ENCODE results near the gene ARRB2.
"Not testable (repeated sequence)": the region's sequence is repeated elsewhere in the genome, so short reads cannot be mapped to it uniquely, and the experiment has no call there.

ARRB2 gene

DNA sequence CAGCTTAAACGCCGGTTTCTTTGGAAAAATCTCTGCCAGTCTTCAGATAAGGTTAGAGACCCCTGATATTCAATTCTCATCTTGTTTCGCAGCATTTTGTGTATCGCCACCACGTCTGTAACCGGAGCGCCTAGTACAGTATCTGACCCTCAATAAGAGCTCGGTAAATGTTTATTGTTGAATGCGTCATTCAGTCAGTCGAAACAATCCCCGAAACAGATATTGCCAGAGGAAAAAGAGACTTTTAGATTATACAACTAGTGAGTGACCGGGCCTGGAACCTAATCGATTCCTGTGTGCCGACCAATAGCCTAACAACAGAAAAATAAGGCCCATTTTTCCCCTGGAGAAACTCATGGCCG lies 7.1 kb upstream of the ARRB2 start:
- no peak for DNase-seq (ENCODE audit: low read depth)

DNA sequence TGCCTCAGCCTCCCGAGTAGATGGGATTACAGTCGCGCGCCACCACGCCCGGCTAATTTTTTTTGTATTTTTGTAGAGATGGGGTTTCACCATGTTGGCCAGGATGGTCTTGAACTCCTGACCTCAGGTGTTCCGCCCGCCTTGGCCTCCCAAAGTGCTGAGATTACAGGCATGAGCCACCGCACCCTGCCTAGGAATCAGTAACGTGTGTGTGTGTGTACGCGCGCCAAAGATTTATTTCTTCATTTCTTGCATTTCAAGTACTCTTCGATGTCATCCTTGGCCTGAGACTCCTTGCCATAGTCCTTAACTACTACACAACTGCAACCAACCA lies 5.9 kb upstream of the ARRB2 start:
- DNase-seq (ENCODE audit: low read depth) = not testable (repeated sequence)

DNA sequence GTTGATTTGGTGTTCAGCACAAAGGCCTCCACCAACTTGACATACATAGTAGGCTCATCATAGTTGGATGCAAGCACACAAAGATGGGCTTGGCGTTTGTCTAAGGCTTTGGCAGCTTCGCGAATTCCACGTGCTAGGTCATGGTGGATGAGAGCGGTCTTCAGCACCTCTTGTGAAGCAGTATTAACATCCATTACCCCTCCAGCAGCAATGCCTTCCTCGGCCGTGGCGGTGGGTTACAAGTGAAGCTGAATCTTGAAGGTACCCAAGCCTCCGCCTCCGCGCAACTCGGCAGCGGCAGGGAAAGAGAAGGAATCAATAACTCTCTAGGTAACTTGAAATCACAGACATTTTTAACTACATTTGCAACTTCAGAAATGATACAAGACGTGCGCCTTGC lies 5.4 kb upstream of the ARRB2 start:
- no peak for DNase-seq (ENCODE audit: low read depth)

DNA sequence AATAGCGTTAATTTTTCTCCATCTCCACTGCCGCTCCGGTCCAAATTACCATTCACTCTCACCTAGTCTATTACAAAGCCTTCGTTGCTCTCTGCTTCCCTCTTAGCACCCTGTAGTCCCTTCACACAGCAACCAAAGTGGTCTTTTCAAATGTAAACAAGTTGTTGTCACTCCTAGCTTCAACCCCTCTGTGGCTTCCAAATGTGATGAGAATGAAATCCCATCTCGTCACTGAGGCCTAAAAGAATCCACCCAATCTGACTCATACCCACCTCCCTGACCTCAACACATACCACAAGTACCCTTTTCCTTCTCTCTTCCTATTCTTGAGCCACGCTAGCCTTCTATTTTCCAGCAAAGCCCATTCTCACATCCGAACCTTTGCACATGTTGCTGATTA lies 4.3 kb upstream of the ARRB2 start:
- DNase-seq (ENCODE audit: low read depth) = no peak

DNA sequence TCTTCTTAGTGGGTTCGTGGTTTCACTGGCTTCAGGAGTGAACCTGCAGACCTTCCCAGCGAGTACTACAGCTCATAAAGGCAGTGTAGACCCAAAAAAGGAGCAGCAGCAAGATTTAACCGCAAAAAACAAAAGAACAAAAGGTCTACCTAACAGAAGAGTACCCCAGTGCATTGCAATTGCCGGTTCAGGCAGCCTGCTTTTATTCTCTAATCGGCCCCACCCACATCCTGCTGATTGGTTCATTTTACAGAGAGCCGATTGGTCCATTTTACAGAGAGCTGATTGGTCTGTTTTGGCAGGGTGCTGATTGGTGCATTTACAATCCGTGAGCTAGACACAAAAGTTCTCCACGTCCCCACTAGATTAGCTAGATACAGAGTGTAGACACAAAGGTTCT lies 2.0 kb upstream of the ARRB2 start:
- peak; percentile 37 for DNase-seq (ENCODE audit: low read depth)

DNA sequence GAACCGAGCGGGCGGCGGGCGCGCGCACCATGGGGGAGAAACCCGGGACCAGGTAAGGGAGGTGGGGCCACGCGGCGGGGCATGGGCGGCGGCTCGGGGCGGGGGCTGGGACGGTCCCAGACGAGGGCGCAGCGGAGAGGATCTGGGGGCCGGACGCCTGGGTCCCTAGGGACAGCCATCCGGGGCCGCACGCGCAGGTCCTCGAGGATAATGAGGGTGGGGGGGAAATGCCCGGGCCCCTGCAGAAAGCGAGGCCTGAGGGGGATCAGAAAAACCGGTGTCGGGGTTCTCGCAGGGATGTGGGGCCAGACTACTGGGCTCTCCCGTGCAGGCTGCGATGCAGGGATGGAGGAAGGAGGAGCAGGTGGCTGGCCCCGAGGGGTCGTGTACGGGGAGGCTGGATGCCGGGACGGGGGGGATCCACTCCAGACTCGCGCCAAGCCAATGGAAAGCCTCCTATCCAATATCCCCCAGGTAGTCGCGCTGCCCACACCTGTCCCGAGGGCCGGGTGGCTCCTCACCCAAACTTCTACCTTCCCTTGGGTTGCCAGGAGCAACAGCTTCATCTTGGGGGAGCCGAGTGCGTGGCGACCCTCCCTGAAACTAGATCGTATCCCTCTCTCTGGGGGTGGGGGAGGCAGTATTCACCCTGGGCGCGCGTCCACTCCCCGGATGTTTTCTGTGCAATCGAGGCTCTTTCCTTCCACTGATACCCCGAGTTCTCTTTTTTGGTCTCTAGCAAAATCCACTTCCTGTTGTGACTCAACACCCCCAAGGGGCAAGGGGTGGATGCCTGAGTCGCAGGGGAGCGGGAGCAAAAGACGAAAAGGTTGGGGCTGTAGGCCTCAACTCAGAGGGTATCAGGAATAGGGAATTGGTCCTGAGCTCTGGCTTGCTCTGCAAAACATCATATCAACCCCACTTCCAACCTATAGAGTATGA lies 532 bp downstream of the ARRB2 start:
- peak; percentile 40 for DNase-seq (ENCODE audit: low read depth)

DNA sequence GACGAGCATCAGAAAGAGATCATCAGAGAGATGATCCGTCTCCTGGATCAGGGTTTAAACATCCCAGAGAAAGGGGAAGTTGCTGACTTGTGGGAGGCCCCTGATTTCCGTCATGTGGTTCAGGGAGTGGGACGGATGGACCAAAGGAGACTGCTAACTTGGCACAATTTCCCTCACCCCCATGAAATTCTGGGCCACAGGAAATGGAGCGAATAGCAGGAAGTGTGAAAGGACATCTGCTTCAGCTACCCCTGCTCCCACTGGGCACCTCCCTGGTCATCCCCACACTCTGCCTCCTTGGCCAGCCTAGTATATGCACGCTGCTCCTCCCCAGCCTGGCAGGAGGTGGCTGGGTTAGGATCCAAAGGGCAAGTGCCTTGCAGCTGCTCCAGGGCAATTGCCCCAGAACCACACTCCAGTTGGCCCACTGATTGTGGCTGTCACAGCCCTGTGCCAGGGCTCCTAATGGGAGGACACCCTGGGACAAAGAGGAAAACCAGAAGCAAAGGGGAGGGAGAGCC lies 1.3 kb downstream of the ARRB2 start:
- no peak for DNase-seq (ENCODE audit: low read depth)

DNA sequence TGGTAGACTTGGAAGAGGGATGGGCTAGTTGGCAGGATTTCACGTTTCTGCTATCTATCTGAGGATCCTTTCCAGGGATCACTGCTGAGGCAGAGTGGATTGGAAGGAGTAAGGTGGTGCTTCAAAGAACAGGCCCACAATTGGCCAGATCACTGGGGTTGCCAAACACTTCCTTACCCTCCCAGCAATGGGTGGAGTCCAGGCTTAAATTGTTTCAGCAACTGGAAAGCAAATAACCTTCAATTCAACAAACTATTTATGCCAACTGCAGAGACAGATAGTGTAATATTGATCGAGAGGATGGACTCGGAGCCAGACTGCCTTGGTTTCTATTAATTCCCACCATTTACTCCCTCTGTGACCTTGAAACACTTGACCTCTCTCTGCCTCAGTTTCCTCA lies 2.1 kb downstream of the ARRB2 start:
- no peak for DNase-seq (ENCODE audit: low read depth)

DNA sequence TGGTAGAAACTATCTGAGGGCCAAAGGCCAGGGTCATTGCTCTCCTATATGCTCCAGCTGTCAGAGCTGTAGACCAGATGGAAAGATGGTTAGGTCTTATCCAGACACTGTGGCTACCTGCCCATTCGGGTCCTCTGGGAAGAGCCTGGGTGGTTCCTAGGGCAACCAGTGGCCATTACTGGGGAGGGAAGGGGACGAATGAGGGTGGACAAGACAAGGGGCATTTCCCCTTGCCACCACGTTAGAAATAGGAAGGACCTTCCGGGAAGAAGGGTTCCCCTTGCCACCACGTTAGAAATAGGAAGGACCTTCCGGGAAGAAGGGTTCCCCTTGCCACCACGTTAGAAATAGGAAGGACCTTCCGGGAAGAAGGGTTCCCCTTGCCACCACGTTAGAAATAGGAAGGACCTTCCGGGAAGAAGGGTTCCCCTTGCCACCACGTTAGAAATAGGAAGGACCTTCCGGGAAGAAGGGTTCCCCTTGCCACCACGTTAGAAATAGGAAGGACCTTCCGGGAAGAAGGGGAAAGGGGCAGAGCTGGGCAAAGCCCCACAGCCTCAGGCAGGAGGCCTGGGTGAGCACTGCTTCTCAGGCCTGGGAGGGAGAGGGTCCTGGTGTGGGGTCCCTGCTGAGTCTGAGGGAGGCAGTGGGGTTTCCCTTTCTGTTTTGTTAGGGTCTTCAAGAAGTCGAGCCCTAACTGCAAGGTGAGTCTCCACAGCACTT lies 4.1 kb downstream of the ARRB2 start:
- DNase-seq (ENCODE audit: low read depth) = not testable (repeated sequence)

DNA sequence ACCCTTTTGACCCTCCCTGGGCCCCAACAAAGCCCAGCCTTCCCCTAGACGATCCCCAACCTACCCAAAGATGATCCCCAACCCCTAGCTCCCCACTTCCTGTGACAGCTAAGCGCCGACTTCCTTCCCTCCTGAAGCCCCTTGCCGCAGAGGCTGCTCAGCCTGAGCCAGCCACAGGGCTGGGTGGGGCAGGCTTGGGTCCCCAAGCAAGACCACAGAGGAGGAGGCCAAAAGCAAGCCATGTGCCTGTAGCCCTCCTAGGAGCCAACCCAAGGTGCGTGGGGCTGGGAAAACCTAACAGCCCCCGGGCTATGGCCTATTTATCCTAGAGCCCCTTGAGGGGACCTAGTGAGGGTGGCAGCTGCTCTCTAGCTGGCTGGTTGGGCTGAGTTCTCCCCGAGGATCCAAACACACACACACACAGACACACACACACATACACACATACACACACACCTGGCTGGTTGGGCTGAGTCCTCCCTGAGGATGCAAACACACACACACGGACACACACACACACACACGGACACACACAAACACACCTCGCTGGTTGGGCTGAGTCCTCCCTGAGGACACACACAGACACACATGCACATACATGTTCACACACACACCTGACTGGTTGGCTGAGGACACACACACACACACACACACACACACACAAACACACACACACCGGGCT lies 4.8 kb downstream of the ARRB2 start:
- peak; percentile 65 for DNase-seq (ENCODE audit: low read depth)

DNA sequence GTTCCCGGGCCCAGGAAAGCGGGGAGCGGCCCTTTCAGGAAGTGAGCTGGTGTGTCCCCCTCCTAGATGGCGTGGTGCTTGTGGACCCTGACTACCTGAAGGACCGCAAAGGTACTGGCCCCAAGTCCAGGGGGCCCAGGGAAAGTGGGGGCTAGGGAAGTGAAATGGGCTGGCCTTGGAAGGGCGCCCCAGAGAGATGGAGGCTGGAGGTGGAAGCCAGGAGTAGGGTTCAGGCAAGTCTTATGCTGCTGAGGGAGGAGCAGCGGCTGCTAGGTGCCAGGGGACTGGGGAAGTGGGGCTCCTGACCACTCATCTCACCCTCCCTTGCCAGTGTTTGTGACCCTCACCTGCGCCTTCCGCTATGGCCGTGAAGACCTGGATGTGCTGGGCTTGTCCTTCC lies 5.6 kb downstream of the ARRB2 start:
- no peak for DNase-seq (ENCODE audit: low read depth)

DNA sequence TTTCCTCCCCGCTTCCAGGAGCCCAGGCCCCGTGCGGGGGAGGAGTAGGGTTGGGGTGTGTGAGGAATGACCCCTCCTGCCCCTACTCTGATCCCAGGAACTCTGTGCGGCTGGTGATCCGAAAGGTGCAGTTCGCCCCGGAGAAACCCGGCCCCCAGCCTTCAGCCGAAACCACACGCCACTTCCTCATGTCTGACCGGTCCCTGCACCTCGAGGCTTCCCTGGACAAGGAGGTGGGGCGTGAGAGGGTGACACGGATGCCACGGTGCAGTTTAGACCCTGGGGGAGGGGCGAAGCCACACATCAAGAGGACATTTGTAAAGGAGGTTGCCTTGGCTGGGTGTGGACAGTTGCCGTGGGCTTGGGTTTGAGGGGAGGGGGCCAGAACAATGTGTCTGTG lies 7.4 kb downstream of the ARRB2 start:
- DNase-seq (ENCODE audit: low read depth) = no peak

DNA sequence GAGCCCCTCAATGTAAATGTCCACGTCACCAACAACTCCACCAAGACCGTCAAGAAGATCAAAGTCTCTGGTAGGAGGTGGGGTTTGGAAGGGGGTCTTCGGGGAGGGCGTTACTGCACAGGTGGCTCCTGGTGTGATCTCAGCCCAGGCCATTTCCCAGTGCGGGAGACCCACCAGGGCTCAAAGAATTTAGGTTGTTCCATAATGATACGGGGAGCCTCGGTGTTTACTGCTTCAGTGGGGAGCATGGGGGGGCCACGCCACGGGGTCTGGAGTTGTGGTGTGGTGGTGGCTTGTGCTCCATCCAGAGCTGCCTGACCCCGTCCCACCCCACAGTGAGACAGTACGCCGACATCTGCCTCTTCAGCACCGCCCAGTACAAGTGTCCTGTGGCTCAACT lies 7.8 kb downstream of the ARRB2 start:
- DNase-seq (ENCODE audit: low read depth) = no peak

DNA sequence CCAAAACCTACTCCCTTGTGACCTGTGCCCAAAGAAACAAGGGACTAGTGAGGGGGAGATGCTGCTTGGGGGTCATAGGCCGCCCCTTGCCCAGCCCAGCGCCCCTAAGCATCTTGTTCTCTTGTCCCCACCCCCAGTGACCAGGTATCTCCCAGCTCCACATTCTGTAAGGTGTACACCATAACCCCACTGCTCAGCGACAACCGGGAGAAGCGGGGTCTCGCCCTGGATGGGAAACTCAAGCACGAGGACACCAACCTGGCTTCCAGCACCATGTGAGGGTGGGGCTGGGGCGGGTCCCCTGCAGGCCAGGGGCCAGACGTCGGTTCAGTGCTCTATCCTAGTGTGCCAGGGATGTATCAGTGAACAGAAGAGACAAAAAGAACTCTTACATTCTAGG lies 8.7 kb downstream of the ARRB2 start:
- no peak for DNase-seq (ENCODE audit: low read depth)

DNA sequence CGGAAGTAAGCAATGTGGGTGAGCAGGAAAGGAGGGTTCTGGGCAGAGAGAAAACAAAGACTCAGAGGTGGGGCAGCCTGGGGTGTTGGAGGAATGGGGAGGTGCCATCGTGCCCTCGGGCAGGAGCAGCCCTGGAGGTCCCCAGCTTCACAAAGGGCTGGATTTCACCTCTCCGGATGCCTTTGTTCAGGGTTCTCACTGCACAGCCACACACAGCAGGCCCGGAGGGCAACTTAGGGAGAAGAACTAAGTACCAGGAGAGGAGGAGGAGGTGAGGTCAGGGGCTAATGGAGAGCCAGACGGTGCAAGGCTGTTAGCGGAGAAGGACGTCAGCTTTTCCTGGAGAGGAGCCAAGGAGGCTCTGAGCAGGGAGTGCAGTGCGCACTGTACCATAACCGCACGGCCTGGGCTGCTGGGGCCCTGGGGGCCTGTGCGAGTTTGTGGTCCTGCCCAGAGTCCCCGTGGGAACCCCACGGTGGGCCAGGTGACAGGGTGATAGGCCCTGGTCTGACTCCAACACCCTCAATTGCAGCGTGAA lies 9.3 kb downstream of the ARRB2 start:
- DNase-seq (ENCODE audit: low read depth) = no peak

DNA sequence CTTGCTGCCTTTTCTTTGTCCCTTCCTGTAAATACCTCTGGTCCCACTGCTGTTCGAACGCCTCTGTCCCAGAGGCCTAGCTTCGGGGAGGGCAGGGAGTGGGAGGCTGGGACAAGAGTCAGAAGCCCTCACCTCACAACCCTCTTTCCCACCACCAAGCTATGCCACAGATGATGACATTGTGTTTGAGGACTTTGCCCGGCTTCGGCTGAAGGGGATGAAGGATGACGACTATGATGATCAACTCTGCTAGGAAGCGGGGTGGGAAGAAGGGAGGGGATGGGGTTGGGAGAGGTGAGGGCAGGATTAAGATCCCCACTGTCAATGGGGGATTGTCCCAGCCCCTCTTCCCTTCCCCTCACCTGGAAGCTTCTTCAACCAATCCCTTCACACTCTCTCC lies 10.4 kb downstream of the ARRB2 start:
- DNase-seq (ENCODE audit: low read depth) = no peak

DNA sequence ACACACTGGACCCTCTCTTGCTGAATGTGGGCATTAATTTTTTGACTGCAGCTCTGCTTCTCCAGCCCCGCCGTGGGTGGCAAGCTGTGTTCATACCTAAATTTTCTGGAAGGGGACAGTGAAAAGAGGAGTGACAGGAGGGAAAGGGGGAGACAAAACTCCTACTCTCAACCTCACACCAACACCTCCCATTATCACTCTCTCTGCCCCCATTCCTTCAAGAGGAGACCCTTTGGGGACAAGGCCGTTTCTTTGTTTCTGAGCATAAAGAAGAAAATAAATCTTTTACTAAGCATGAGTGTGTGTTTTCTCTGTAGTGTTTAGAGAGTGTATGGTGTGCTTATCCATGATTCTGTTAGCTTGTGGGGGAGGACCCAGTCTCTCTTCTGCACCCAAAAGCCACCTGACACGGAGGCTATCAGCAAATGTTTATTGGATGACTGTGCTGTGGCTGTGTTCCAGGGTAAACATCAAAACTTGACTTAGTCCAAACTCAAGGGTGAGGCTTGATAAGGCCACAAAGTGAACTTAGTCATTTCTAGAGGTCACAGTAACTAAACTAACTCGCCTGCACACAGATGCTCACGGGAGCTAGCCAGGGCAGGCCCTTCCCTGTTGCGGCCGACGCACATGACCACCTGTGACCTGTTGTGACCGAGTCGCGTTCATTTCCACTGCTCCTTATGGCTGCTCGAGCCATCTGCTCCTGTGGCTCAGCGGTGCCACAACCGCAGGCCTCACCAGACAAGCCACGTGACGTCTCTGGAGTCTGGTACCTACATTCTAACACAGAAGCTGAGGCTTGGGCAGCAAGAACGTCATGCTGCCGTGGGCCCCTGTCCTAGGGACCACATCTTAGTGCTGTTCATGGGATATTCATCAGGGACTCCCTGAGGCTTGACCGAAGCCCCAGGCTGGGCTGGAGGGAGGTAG lies 11.0 kb downstream of the ARRB2 start:
- DNase-seq (ENCODE audit: low read depth) = no peak

DNA sequence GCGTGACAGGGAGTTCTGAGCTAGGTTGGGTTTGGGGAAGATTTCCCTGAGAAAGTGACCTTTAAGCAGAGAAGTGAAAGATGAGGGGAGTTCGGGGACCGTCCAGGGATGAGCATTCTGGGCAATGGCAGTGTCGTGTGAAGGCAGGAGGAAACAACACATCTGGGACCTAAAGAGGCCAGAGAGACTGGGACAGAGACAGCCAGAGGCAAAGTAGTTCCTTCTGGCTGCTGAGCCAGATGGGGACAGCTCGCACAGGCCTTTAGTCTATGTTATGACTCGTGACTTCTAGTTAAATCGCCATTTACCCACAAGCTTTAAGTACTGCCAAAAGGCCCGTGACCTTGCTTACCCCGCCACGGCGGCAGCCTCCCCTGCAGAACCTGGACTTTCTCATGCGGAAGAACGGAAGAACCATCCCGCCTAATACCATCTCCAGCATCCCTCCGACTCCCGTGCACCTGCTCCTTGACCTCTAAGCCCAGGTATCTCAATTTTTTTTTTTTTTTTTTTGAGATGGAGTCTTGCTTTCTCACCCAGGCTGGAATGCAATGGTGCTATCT lies 12.3 kb downstream of the ARRB2 start:
- no peak for DNase-seq (ENCODE audit: low read depth)

DNA sequence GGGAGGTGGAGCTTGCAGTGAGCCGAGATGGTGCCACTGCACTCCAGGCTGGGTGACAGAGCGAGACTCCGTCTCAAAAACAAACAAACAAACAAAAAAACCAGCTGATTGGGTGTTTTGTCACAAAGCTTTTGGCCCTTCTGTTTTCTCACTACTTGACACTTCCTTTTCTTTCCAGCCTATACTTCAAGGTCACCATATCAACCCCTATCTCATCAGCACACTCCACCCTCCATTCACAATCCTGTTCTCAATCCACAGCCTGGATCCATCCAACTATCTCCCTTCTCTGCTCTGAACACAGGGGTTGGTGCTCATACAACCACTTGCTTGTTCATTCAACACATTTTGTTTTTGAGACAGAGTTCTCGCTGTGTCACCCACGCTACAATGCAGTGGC lies 14.2 kb downstream of the ARRB2 start:
- no peak for DNase-seq (ENCODE audit: low read depth)

DNA sequence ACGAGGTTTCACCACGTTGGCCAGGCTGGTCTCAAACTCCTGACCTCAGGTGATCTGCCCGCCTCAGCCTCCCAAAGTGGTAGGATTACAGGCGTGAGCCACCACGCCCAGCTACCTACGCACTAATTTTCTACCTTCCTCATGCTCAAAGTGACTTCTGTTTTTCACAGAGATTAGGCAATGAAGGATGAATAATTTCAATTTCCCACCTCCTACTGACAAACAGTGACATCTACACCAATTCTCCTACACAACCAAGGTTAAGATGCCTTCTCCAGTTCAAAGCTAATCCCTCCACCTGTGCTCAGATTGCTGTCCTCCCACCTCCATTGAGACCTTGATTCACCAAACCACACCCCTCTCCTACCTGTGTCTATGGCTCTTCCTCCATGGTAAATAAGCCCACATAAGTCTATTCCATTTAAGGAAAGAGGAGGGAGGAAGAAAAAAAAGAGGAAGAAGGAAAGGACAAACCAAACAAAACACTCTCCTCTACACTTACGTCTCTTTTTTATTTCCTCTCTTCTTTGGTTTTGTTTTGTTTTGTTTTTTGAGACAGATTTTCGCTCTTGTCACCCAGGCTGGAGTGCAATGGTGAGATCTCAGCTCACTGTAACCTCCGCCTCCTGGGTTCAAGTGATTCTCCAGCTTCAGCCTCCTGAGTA lies 15.3 kb downstream of the ARRB2 start:
- no peak for DNase-seq (ENCODE audit: low read depth)

DNA sequence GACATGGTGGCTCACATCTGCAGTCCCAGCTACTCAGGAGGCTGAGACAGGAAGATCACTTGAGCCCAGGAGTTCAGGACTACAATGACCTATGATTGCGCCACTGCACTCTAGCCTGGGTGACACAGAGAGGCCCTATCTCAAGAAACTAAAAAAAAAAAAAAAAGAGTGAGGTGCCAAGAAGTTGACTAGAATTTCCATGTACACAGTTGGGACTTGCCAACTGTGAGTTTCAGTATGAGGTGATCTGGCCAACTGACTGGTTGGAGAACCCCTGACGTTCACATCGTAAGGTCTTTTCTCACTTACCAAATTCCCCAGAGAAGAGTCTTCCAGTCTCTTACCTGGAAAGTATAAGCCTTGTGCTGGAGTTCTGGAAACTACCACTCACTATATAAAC lies 17.7 kb downstream of the ARRB2 start:
- DNase-seq (ENCODE audit: low read depth) = no peak

Data from T-helper 22 cell (primary cell).